ENCODE data around the gene SLC24A3. TPM values are rescaled to one million over a fixed set of nuclear protein-coding genes. Genes with fewer than 3 reads are reported as not detected.

The SLC24A3 gene
- polyA plus RNA-seq, 1 donor (not counting 4 experiments of a cell fraction or from before 2014, with no cell fraction given): 0.17 TPM

DNA sequence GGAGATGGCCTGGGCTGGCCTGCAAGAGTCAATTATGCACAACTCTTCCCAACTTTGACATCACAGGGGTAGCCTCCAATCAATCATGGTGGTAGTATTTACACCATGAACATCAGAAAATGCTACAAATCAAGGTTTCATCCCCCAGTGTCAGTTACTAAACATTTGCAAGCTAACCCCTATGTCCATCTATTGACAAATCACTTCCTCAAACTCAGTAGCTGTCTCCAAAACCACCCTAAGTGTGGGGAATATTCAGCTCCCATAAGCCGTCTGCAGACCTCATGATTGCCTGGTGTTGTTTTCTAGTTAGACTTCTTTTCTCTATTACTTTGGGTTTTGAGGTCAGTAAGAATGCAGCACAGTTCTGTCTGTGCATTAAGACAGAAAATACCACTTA, 344.8 kb downstream of the SLC24A3 start:
- DNase-seq (ENCODE audit: low read depth, low spot score) (no peak), FAIRE-seq (no peak)
- Histone ChIP-seq H3K79me2 (ENCODE audit: control insufficient read depth, insufficient read depth, low read length) (no peaks in the 10 kb centered on the region), H3K4me1 (ENCODE audit: control insufficient read depth, extremely low read depth, insufficient read depth, low read length) (peaks cover 4% of the 10 kb centered on the region), H3K9ac (ENCODE audit: control insufficient read depth, extremely low read depth, insufficient read depth, low read length) (no peak overlapping the region), H3K4me3 (ENCODE audit: control insufficient read depth in 2 of 3, extremely low read depth in 1 of 3, insufficient read depth in 2 of 3, low read depth in 1 of 3, low read length in 3 of 3) (no peak overlapping the region), H3K27ac (ENCODE audit: control insufficient read depth, insufficient read depth, low read length) (no peak overlapping the region), H4K20me1 (ENCODE audit: control insufficient read depth, extremely low read depth, insufficient read depth, low read length) (no peaks in the 10 kb centered on the region), H3K9me1 (ENCODE audit: control insufficient read depth, extremely low read depth, insufficient read depth, low read length) (no peaks in the 10 kb centered on the region), H3K4me2 (ENCODE audit: control insufficient read depth, extremely low read depth, insufficient read depth, low read depth, low read length) (no peak overlapping the region), H3K9me3 (ENCODE audit: control insufficient read depth, low read depth, low read length) (no peaks in the 10 kb centered on the region), H2AFZ (ENCODE audit: control insufficient read depth, low read length) (no peak overlapping the region), H3K27me3 (ENCODE audit: control insufficient read depth, extremely low read depth, insufficient read depth, low read length) (no peaks in the 10 kb centered on the region), H3K36me3 (ENCODE audit: control insufficient read depth in 2 of 2, extremely low read depth in 1 of 2, insufficient read depth in 2 of 2, low read length in 2 of 2) (no peaks in the 10 kb centered on the region)
- TF ChIP-seq EZH2 (IDR thresholded peaks at IDR 0.05; ENCODE audit: low read length): no peak
- no peak for TF ChIP-seq CTCF (optimal IDR thresholded peaks at IDR 0.05 in 1 of 3, IDR thresholded peaks at IDR 0.05 in 1 of 3, conservative IDR thresholded peaks at IDR 0.05 in 1 of 3; ENCODE audit: extremely low read depth in 1 of 3, insufficient read depth in 2 of 3, low read length in 3 of 3)
- dilution Hi-C loops (cut with MboI; ENCODE audit: extremely low pct_ligation_motif_present, low sequenced_read_pairs): no loop called here

DNA sequence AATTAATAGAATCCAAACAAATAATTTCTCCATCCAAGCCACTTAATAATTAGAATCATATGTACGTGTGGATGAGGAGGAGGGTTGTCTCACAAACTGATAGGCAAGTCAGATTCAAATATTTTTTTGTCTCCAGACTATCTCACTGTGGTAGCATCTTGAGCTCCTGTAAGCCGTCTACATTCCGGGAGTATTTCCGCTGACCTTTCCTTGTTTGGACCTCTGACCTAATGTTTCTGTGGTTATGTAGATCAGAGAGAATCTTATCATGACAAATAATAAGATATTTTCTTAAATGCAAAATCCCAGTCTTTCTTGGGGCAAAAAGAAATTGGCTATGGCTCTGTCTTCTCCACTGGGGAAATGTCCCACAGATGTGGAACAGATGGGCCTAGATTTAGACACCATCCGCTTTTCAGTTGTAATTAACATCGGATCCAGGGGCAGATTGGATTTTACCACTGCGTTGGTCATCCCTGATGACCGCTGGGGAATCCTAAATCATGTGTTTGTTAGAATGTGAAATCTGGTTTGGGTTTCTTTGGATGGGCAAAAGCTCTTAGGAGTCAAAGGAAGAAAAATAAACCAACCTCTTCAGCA, 348.5 kb downstream of the SLC24A3 start:
- H3K36me3 ChIP-seq (ENCODE audit: control insufficient read depth in 2 of 2, extremely low read depth in 1 of 2, insufficient read depth in 2 of 2, low read length in 2 of 2): no peaks in the 10 kb centered on the region
- dilution Hi-C loops (cut with MboI; ENCODE audit: extremely low pct_ligation_motif_present, low sequenced_read_pairs): no loop called here
- no peaks in the 10 kb centered on the region for H3K79me2 ChIP-seq (ENCODE audit: control insufficient read depth, insufficient read depth, low read length)
- H3K9me1 ChIP-seq (ENCODE audit: control insufficient read depth, extremely low read depth, insufficient read depth, low read length): no peaks in the 10 kb centered on the region
- no peak overlapping the region for H2AFZ ChIP-seq (ENCODE audit: control insufficient read depth, low read length)
- no peaks in the 10 kb centered on the region for H4K20me1 ChIP-seq (ENCODE audit: control insufficient read depth, extremely low read depth, insufficient read depth, low read length)
- H3K9ac ChIP-seq (ENCODE audit: control insufficient read depth, extremely low read depth, insufficient read depth, low read length): no peak overlapping the region
- H3K27me3 ChIP-seq (ENCODE audit: control insufficient read depth, extremely low read depth, insufficient read depth, low read length): no peaks in the 10 kb centered on the region
- no peaks in the 10 kb centered on the region for H3K9me3 ChIP-seq (ENCODE audit: control insufficient read depth, low read depth, low read length)
- DNase-seq (ENCODE audit: low read depth, low spot score) (no peak), FAIRE-seq (no peak)
- no peak for TF ChIP-seq EZH2 (IDR thresholded peaks at IDR 0.05; ENCODE audit: low read length)
- no peak for TF ChIP-seq CTCF (optimal IDR thresholded peaks at IDR 0.05 in 1 of 3, IDR thresholded peaks at IDR 0.05 in 1 of 3, conservative IDR thresholded peaks at IDR 0.05 in 1 of 3; ENCODE audit: extremely low read depth in 1 of 3, insufficient read depth in 2 of 3, low read length in 3 of 3)
- H3K4me3 ChIP-seq (ENCODE audit: control insufficient read depth in 2 of 3, extremely low read depth in 1 of 3, insufficient read depth in 2 of 3, low read depth in 1 of 3, low read length in 3 of 3): no peak overlapping the region
- no peaks in the 10 kb centered on the region for H3K4me1 ChIP-seq (ENCODE audit: control insufficient read depth, extremely low read depth, insufficient read depth, low read length)
- no peak overlapping the region for H3K4me2 ChIP-seq (ENCODE audit: control insufficient read depth, extremely low read depth, insufficient read depth, low read depth, low read length)
- H3K27ac ChIP-seq (ENCODE audit: control insufficient read depth, insufficient read depth, low read length): no peak overlapping the region
